Fibroblast of mammary gland (primary cell): ENCODE data around the gene HSBP1.

ENCODE experiments used
- DNase-seq: peaks from one replicate; pipeline ENCODE4 v3.0.0-alpha.2; 2010; ENCODE audit warnings: low read depth
- H3K4me3 ChIP-seq: 2 replicates; pipeline ENCODE4 v1.5.1; 2011; ENCODE audit warnings: low read depth, mild to moderate bottlenecking, low read length, moderate library complexity; ENCODE audit not compliant: control insufficient read depth
- TF ChIP-seq, protein P1 (sequence below): conservative IDR thresholded peaks from 2 replicates; pipeline ENCODE4 v1.5.1; 2011; ENCODE audit warnings: low read depth, low read length, inconsistent platforms; ENCODE audit not compliant: control insufficient read depth, insufficient read depth

Gene HSBP1

DNA sequence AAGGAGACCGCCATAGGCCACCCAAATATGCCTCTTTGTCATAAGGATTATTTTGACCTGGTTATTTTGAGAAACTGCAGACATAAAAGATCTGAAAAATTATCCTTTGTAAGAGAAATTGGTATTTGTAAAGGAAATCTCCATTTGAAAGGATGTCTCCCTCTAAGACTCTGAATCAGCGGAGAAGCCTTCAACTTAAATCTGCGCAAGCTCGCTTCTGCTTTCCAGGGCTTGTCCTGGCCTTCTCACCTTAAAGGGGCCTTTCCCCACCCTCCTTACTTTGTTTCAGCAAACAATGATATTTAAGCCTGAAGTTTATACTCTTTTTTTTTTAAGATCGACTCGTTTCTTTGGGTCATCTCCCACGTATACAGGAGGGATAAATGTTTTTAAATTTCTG, 34.5 kb downstream of the HSBP1 start:
- no peak for DNase-seq
- TF ChIP-seq, protein P1, sequence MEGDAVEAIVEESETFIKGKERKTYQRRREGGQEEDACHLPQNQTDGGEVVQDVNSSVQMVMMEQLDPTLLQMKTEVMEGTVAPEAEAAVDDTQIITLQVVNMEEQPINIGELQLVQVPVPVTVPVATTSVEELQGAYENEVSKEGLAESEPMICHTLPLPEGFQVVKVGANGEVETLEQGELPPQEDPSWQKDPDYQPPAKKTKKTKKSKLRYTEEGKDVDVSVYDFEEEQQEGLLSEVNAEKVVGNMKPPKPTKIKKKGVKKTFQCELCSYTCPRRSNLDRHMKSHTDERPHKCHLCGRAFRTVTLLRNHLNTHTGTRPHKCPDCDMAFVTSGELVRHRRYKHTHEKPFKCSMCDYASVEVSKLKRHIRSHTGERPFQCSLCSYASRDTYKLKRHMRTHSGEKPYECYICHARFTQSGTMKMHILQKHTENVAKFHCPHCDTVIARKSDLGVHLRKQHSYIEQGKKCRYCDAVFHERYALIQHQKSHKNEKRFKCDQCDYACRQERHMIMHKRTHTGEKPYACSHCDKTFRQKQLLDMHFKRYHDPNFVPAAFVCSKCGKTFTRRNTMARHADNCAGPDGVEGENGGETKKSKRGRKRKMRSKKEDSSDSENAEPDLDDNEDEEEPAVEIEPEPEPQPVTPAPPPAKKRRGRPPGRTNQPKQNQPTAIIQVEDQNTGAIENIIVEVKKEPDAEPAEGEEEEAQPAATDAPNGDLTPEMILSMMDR, result no peak
- H3K4me3 ChIP-seq, result no peak overlapping the region

DNA sequence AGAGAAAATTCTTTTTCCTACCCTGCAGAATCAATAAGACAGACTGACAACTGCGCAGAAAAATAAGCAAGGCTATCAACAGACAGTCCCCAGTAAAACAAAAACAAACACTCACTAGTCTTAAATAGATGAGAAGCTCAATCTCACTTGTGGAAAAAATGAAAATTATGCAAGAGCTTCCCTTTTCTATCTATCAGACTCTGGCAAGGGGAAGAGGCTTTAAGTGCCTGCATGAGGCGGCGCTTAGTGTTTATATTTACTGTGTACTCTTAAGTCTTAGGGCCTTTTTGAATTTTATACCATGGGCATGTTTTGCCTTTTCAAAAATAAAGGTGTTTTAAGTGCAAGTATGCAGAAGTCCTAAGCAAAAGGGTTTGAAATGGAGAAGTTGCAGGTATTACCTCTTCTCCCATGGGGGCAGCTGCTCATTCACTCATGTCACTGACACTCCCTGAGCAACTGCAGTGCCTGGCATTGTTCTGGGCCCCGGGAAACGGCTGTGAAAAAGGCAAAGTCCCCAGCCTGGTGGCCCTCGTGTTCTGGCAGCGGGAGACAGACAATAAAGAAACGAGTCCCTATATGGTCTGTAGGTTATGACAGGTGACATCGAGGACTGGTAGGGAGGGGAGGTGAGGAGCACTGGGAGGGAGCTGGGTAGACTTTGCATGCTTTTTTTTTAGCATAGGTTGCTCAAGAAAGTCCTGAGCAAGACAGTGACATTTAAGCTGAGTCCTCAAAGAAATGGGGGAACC, 35.2 kb downstream of the HSBP1 start:
- TF ChIP-seq, protein P1, result no peak
- DNase-seq, result no peak
- no peak overlapping the region for H3K4me3 ChIP-seq

- no peak for DNase-seq
- no peak overlapping the region for H3K4me3 ChIP-seq
- TF ChIP-seq, protein P1, result no peak
These were observed 35.9 kb downstream of the HSBP1 start for GRCh38 chr16:83843657-83844056.

DNA sequence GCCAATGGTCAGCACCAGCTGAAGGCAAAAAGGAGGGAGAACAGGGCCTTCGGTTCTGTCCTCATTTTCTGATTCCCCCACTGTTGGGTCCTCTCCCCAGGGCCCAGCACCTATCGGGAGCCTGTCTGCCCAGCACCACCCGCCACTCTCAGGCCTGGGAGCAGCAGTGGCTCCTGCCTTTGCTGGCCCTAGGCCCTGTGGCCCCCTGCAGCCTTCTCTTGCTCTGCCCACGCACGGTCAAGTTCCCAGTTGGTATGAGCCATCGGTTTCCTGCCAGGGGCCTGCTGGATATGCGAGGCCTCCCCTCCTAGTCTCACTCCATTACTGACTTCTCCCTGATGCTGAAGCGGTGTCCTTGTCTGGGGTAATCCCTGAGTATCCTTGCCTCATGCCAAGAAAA, 37.5 kb downstream of the HSBP1 start:
- H3K4me3 ChIP-seq, result no peak overlapping the region
- TF ChIP-seq, protein P1, result no peak
- DNase-seq, result no peak

GRCh38 chr16:83847371-83848225, 39.8 kb downstream of the HSBP1 start:
- H3K4me3 ChIP-seq, result no peak overlapping the region
- DNase-seq, result no peak
- TF ChIP-seq, protein P1, result no peak

DNA sequence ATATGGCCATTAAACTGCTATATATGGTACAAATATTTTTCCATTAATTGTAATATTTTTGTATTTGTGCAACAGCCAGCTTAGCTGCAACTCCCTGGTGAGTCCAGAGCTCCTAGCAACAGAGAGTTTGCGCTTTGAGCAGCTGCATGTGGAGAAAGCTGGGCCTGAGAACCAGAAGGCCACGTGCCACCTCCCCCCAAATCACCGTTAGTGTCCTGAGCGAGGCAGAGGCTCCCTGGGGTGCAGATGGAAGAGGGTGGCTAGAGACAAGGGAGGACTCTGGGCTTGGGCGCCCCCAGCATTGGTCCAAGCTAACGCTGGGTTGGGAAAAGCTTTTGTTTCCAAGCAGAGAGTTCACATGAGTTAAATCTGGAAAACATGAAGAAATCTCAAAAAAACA, 41.6 kb downstream of the HSBP1 start:
- no peak overlapping the region for H3K4me3 ChIP-seq
- TF ChIP-seq, protein P1, result no peak
- DNase-seq, result no peak
